Type B pancreatic cell (in vitro differentiated cells): ENCODE results near the gene TATDN3. TPM values are rescaled to one million over a fixed set of nuclear protein-coding genes. Genes with fewer than 3 reads are reported as not detected.
A peak's percentile ranks its signal among the peaks of the same experiment; 100 is the strongest.

ENCODE experiments used
- DNase-seq: peaks from one replicate; pipeline ENCODE4 v3.0.0; 2021; ENCODE audit warnings: mixed read lengths; ENCODE audit not compliant: unreplicated experiment; ENCODE audit errors: extremely low spot score
- H3K27ac Mint-ChIP-seq: 2 replicates; pipeline ENCODE4 v1.8.0; 2021; ENCODE audit warnings: mild to moderate bottlenecking, mixed read lengths
- H3K27me3 Mint-ChIP-seq: 2 replicates; pipeline ENCODE4 v1.8.0; 2021; ENCODE audit warnings: mixed read lengths
- H3K36me3 Mint-ChIP-seq: 2 replicates; pipeline ENCODE4 v1.8.0; 2021; ENCODE audit warnings: mixed read lengths
- H3K4me1 Mint-ChIP-seq: one replicate; pipeline ENCODE4 v1.8.0; 2021; ENCODE audit warnings: mixed read lengths; ENCODE audit not compliant: unreplicated experiment
- H3K4me3 Mint-ChIP-seq: 2 replicates; pipeline ENCODE4 v1.8.0; 2021; ENCODE audit warnings: mild to moderate bottlenecking, mixed read lengths
- H3K9me3 Mint-ChIP-seq: 2 replicates; pipeline ENCODE4 v1.8.0; 2021; ENCODE audit warnings: mixed read lengths
- total RNA-seq: library from RNA; stranded (reverse); gene quantifications from 2 replicates; pipeline ENCODE4 v1.2.1, GENCODE V29; 2021; ENCODE audit warnings: low replicate concordance
- TF ChIP-seq, protein P1 (sequence below): fragments of 200-600 bp; sonication (generic); conservative IDR thresholded peaks from 2 replicates; pipeline ENCODE4 v1.5.0; 2021; ENCODE audit warnings: antibody characterized with exemption, mild to moderate bottlenecking

Gene TATDN3
- total RNA-seq, 1 donor from 2014 or later, result 13.8 TPM

DNA sequence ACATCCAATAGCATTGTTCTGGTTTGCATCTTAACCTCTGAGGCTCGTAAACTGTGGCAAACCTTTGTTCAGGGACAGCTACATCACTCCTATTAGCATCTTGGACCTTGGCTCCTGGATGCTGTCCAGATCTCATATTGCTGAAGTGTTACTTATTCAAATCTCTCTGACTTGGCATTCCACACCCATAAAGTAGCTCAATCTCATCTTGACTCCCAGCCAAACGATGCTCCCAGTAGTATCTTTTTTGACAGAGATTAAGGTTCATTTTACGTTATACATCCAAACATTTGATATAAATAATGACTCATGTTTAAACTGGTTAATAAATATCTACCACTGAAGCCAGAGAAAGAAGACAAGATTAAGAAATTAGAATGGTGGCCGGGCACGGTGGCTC lies 62.0 kb downstream of the TATDN3 start:
- H3K27me3 Mint-ChIP-seq, result no peaks in the 10 kb centered on the region
- TF ChIP-seq, protein P1, sequence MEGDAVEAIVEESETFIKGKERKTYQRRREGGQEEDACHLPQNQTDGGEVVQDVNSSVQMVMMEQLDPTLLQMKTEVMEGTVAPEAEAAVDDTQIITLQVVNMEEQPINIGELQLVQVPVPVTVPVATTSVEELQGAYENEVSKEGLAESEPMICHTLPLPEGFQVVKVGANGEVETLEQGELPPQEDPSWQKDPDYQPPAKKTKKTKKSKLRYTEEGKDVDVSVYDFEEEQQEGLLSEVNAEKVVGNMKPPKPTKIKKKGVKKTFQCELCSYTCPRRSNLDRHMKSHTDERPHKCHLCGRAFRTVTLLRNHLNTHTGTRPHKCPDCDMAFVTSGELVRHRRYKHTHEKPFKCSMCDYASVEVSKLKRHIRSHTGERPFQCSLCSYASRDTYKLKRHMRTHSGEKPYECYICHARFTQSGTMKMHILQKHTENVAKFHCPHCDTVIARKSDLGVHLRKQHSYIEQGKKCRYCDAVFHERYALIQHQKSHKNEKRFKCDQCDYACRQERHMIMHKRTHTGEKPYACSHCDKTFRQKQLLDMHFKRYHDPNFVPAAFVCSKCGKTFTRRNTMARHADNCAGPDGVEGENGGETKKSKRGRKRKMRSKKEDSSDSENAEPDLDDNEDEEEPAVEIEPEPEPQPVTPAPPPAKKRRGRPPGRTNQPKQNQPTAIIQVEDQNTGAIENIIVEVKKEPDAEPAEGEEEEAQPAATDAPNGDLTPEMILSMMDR, result no peak
- H3K4me3 Mint-ChIP-seq, result no peak overlapping the region
- DNase-seq, result no peak
- H3K4me1 Mint-ChIP-seq, result peaks cover 5% of the 10 kb centered on the region
- H3K27ac Mint-ChIP-seq, result peak overlapping the region; percentile 20
- no peaks in the 10 kb centered on the region for H3K9me3 Mint-ChIP-seq
- H3K36me3 Mint-ChIP-seq, result no peaks in the 10 kb centered on the region

DNA sequence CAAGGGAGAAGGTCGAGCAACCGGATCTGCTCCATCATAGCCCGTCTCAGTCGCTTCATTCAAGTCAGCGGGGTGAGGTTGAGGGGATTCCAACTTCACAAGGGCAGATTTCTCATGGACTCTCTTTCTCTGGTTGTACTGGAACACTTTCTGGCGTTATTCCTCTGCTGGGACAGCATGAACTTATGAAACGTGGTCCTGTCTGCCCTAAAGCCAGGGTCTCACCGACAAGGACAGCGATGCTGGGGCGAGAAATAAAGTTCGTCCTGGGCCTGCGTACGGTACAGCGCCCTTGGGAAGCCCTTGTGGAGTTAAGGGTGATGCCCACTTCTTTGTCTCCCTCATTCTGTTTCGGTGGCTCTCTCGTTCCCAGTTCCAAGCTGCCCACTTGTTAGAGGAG lies 65.1 kb downstream of the TATDN3 start:
- Mint-ChIP-seq H3K27ac (no peak overlapping the region), H3K4me3 (peak overlapping the region; percentile 44), H3K4me1 (peaks cover 11% of the 10 kb centered on the region), H3K27me3 (no peaks in the 10 kb centered on the region), H3K36me3 (peaks cover 4% of the 10 kb centered on the region), H3K9me3 (no peaks in the 10 kb centered on the region)
- TF ChIP-seq, protein P1, result no peak
- no peak for DNase-seq

DNA sequence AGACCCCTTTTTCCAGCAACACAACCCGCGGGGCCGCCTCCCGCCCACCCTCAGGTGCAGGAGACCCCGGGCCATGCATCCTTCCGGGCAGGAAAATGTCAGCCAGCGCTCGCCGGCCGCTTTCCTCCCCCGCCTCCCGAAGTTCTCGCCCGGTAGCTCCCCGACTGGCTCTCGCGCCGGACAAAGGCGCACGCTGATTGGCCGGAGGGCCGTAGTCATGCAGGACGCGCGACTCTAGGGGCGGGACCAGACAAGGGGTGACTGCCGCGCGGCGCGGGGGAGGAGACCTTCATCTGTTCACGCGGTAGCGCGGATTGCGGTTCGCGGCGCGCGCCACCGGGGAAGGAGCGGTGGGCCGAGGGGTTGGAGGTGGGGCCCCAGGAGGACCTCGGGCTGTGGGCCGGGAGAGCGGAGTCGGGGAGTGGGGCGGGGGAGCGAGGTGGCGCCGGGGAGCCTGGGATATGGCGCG lies 66.3 kb downstream of the TATDN3 start, which contains the start of gene FLVCR1:
Gene FLVCR1 (plus strand): TSS at position 284 of the 469 bp plus-strand sequence. CDS start 178 bp downstream, at position 462.
- Mint-ChIP-seq H3K4me1 (peaks cover 13% of the 10 kb centered on the region), H3K36me3 (peaks cover 4% of the 10 kb centered on the region), H3K27ac (peak within 1 kb of the TSS; percentile 98), H3K27me3 (no peaks in the 10 kb centered on the region), H3K4me3 (no peak within 1 kb of the TSS), H3K9me3 (no peaks in the 10 kb centered on the region)
- peak; percentile 97 for DNase-seq
- TF ChIP-seq, protein P1, result no peak

DNA sequence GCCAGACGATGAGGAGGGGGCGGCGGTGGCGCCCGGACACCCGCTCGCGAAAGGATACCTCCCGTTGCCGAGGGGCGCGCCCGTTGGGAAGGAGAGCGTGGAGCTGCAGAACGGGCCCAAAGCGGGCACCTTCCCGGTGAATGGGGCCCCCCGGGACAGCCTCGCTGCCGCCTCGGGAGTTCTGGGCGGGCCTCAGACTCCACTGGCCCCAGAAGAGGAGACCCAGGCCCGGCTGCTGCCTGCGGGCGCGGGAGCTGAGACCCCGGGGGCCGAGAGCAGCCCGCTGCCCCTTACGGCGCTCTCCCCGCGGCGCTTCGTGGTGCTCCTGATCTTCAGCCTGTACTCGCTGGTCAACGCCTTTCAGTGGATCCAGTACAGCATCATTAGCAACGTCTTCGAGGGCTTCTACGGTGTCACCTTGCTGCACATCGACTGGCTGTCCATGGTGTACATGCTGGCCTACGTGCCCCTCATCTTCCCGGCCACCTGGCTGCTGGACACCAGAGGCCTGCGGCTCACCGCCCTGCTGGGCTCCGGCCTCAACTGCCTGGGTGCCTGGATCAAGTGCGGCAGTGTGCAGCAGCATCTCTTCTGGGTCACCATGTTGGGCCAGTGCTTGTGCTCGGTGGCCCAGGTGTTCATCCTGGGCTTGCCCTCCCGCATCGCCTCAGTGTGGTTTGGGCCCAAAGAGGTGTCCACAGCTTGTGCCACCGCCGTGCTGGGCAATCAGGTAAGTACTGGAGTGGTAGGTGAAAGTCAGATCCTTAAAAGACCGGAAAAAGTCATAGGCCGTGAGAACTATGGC lies 67.0 kb downstream of the TATDN3 start:
- H3K4me3 Mint-ChIP-seq, result no peak overlapping the region
- no peaks in the 10 kb centered on the region for H3K27me3 Mint-ChIP-seq
- H3K36me3 Mint-ChIP-seq, result peaks cover 4% of the 10 kb centered on the region
- peak overlapping the region; percentile 98 for H3K27ac Mint-ChIP-seq
- TF ChIP-seq, protein P1, result no peak
- peaks cover 15% of the 10 kb centered on the region for H3K4me1 Mint-ChIP-seq
- no peaks in the 10 kb centered on the region for H3K9me3 Mint-ChIP-seq
- peak; percentile 71 for DNase-seq

DNA sequence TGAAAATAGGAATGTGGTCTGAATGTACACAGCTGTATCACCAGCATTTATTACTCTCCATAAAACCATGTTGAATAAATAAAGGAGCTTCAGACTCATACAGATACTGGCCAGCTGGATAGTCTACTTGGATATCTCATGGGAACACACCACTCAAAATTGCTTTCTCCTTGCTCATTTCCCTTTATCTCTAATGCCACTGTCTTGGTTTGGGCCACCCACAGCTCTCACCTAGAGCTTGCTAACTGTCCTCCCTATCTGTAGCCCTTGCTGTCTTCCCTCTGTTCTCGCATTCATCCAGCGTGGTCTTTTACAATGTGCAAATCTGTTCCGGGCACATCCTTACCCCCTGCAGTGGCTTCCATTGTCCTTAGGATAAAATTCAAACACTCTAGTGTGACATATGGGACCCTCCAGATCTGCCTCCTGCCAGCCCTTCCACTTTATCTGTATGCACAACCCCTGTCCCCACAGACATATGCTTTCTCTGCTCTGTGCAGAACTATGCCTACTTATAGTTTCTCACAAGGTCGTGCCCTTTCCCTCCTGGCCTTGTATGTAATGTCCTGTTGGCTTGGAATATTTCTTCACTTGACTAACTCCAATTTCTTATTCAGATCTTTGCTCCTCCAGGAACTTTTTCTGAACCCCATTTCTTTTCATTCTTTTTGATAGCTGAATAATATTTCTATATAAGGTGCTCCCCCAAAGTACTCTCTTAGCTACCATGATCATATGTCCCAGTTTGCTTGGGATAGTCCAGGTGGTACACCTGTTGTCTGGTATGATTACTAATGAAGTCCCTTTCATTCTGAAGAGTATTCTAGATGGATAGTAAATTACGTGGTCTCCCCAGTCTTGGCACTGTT lies 69.3 kb downstream of the TATDN3 start:
- H3K27me3 Mint-ChIP-seq, result no peaks in the 10 kb centered on the region
- no peaks in the 10 kb centered on the region for H3K9me3 Mint-ChIP-seq
- H3K4me1 Mint-ChIP-seq, result peaks cover 21% of the 10 kb centered on the region
- TF ChIP-seq, protein P1, result no peak
- no peak overlapping the region for H3K27ac Mint-ChIP-seq
- no peak for DNase-seq
- peaks cover 7% of the 10 kb centered on the region for H3K36me3 Mint-ChIP-seq
- H3K4me3 Mint-ChIP-seq, result no peak overlapping the region
